HepG2 (cell line): Measurements from ENCODE around the gene CHPF. TPM values are rescaled to one million over a fixed set of nuclear protein-coding genes. Genes with fewer than 3 reads are reported as not detected.

ENCODE experiments used
- ATAC-seq: fragments of 200-7000 bp; cut with Tn5 transposase; 3 replicates; pipeline ENCODE4 v1.9.1; 2020; ENCODE audit warnings: mild to moderate bottlenecking, moderate library complexity
- BruUV-seq: library from RNA; stranded (reverse); fragments of 400-500 nt; replicated peaks from 2 replicates; lab custom pipeline; 2021; lab: Mats Ljungman, UMichigan
- CTCF ChIA-PET: fragments of 300-600 bp; formaldehyde crosslinking; extraction: SDS; loops from one replicate; lab custom pipeline; 2021; ENCODE audit warnings: low total read pairs, inconsistent platforms, low intra/inter-chr PET ratio; lab: Yijun Ruan, JAX
- POLR2A ChIA-PET: fragments of 350-600 bp; sonication (Branson Sonifier 250); formaldehyde crosslinking; loops from one replicate; lab custom pipeline; 2020; ENCODE audit warnings: antibody characterized with exemption, inconsistent platforms; lab: Yijun Ruan, JAX
- DNase-seq: peaks from one replicate; pipeline ENCODE4 v3.0.0-alpha.2; 2015; ENCODE audit warnings: low spot score
- FAIRE-seq: peaks from 3 replicates; lab custom pipeline; 2011; peaks lifted over from hg19 to GRCh38; lab: Jason Lieb, UNC
- H2AFZ ChIP-seq: one replicate; pipeline ENCODE4 v1.6.1; 2011; ENCODE audit warnings: low read length, inconsistent platforms
- H3K27ac ChIP-seq: fragments of 300-600 bp; 3 replicates; pipeline ENCODE4 v1.8.0; 2011; ENCODE audit warnings: mixed run types, mild to moderate bottlenecking, mixed read lengths, low read length, inconsistent platforms; ENCODE audit not compliant: insufficient read depth; ENCODE audit errors: extremely low read length
- H3K27me3 ChIP-seq, 2 experiments: fragments of 200-600 bp in 1 of 2; 2 replicates in 1 of 2; 3 replicates in 1 of 2; pipeline versions ENCODE4 v1.6.0 to v1.8.0; 2011; ENCODE audit warnings: low read length in 2 of 2, mild to moderate bottlenecking in 2 of 2, moderate library complexity in 2 of 2, inconsistent platforms in 1 of 2; ENCODE audit not compliant: insufficient read depth in 2 of 2, control insufficient read depth in 1 of 2
- H3K36me3 ChIP-seq, 2 experiments: fragments of 200-600 bp in 1 of 2; replicated peaks in 1 of 2; 2 replicates in 1 of 2; 3 replicates in 1 of 2; pipeline versions ENCODE4 v1.5.1 to v1.8.0; 2011; ENCODE audit warnings: low read length in 2 of 2, inconsistent platforms in 1 of 2; ENCODE audit not compliant: insufficient read depth in 2 of 2, control insufficient read depth in 1 of 2
- H3K4me1 ChIP-seq: 2 replicates; pipeline ENCODE4 v1.5.1; 2012; ENCODE audit warnings: low read length, inconsistent platforms; ENCODE audit not compliant: insufficient read depth
- H3K4me2 ChIP-seq: 2 replicates; pipeline ENCODE4 v1.6.0; 2011; ENCODE audit warnings: low read depth, low read length, inconsistent platforms
- H3K4me3 ChIP-seq, 3 experiments: fragments of 200-600 bp in 1 of 3; sonication (generic), shearing (Covaris generic) in 1 of 3; replicated peaks in 1 of 3; 2 replicates each; pipeline ENCODE4 v1.5.1; 2011 to 2016; ENCODE audit warnings: low read length in 3 of 3, inconsistent platforms in 2 of 3, low read depth in 2 of 3, mild to moderate bottlenecking in 2 of 3, control low read depth in 1 of 3, mixed read lengths in 1 of 3; ENCODE audit not compliant: insufficient read depth in 1 of 3
- H3K79me2 ChIP-seq: one replicate; pipeline ENCODE4 v1.6.1; 2011; ENCODE audit warnings: low read length, inconsistent platforms; ENCODE audit not compliant: insufficient read depth
- H3K9ac ChIP-seq: 2 replicates; pipeline ENCODE4 v1.6.0; 2011; ENCODE audit warnings: mild to moderate bottlenecking, low read depth, low read length, inconsistent platforms; ENCODE audit not compliant: insufficient read depth
- H3K9me3 ChIP-seq: 2 replicates; pipeline ENCODE4 v1.5.1; 2012; ENCODE audit warnings: mild to moderate bottlenecking, low read length
- H4K20me1 ChIP-seq: 2 replicates; pipeline ENCODE4 v1.6.0; 2011; ENCODE audit warnings: inconsistent platforms, mild to moderate bottlenecking, low read length, moderate library complexity; ENCODE audit not compliant: insufficient read depth
- AGO2 ChIP-seq: fragments of 200-400 bp; formaldehyde crosslinking; optimal IDR thresholded peaks from 2 replicates; pipeline ENCODE3; 2017; ENCODE audit warnings: mild to moderate bottlenecking, low read depth, low read length, moderate library complexity
- DDIT3 ChIP-seq: sonication (generic); formaldehyde crosslinking; IDR thresholded peaks from 2 replicates; pipeline ENCODE4 v1.4.0; 2020; ENCODE audit warnings: mild to moderate bottlenecking, missing genetic modification reagents
- NR2F1 ChIP-seq, 2 experiments: fragments of 450-650 bp in 1 of 2; formaldehyde crosslinking in 1 of 2; IDR thresholded peaks; 2 replicates each; pipeline versions ENCODE4 v1.5.0 to v1.6.1; 2016 to 2020; ENCODE audit warnings: mild to moderate bottlenecking in 1 of 2, missing compliant biosample characterization in 1 of 2, missing genetic modification reagents in 1 of 2, moderate library complexity in 1 of 2
- POLR2A ChIP-seq, 2 experiments: IDR thresholded peaks; 2 replicates each; pipeline ENCODE4 v1.6.1; 2011; ENCODE audit warnings: low read depth in 2 of 2, low read length in 2 of 2, mild to moderate bottlenecking in 1 of 2, moderate library complexity in 1 of 2; ENCODE audit not compliant: insufficient read depth in 1 of 2
- RXRA ChIP-seq: sonication (generic); formaldehyde crosslinking; IDR thresholded peaks from 2 replicates; pipeline ENCODE4 v1.5.1; 2020; ENCODE audit warnings: missing genetic modification reagents
- TOPORS ChIP-seq: sonication (generic); formaldehyde crosslinking; IDR thresholded peaks from 2 replicates; pipeline ENCODE4 v1.8.0; 2023; ENCODE audit warnings: mild to moderate bottlenecking, missing genetic modification reagents
- ZFX ChIP-seq: sonication (generic); formaldehyde crosslinking; IDR thresholded peaks from 2 replicates; pipeline ENCODE4 v1.4.0; 2020; ENCODE audit warnings: mild to moderate bottlenecking, low read depth, missing genetic modification reagents, moderate library complexity
- ZNF143 ChIP-seq: sonication (generic); formaldehyde crosslinking; IDR thresholded peaks from 2 replicates; pipeline ENCODE4 v1.4.0; 2020; ENCODE audit warnings: missing genetic modification reagents
- WGBS: methylation state at CpG from one replicate; pipeline ENCODE4 v1.1.6; 2017; ENCODE audit warnings: low lambda C conversion rate; 5-methylcytosine and 5-hydroxymethylcytosine counted together
- in situ Hi-C: cut with HindIII; loops from 2 replicates; pipeline ENCODE4 v1.10.0; 2017; ENCODE audit warnings: low pct_unique_long_range_greater_than_20kb; ENCODE audit not compliant: extremely low pct_ligation_motif_present
- intact Hi-C: fragments of 100-400 bp; cut with micrococcal nuclease; formaldehyde crosslinking; loops from one replicate; pipeline ENCODE4 v1.10.0; 2022; ENCODE audit not compliant: unreplicated experiment
- polyA plus RNA-seq, 8 experiments: library from polyadenylated mRNA; depleted of rRNA in 3 of 8; stranded (reverse) in 7 of 8; unstranded in 1 of 8; fragments of >200 nt; fragmentation: Illumina TruSeq in 4 of 8; extraction: Trizol in 4 of 8; gene quantifications; 2 replicates each; pipeline versions ENCODE4 v1.2.1 to v1.2.3, GENCODE V29; 2011 to 2016; ENCODE audit warnings: low read depth in 4 of 8, missing spikeins in 1 of 8, mixed read lengths in 1 of 8; ENCODE audit not compliant: insufficient read depth in 1 of 8
- total RNA-seq, 5 experiments: library from RNA; depleted of rRNA; stranded (reverse); fragments of >200 nt; fragmentation: Illumina TruSeq; extraction: Trizol; gene quantifications; 2 replicates each; pipeline ENCODE4 v1.2.3, GENCODE V29; 2016; ENCODE audit warnings: low read depth in 1 of 5
- TF ChIP-seq, protein P1 (sequence below): sonication (generic); formaldehyde crosslinking; IDR thresholded peaks from 2 replicates; pipeline ENCODE4 v1.5.0; 2020; ENCODE audit warnings: missing genetic modification reagents

The CHPF gene
- total and polyA plus RNA-seq, 2 of the 13 experiments (the other 11 are each of a cell fraction or from before 2014, with no cell fraction given), result 79.6 to 111 TPM

GRCh38 chr2:219559156-219559915 is 15.7 kb upstream of the CHPF start:
- ATAC-seq (no peak), DNase-seq (no peak), FAIRE-seq (no peak)
- no peaks in the 10 kb centered on the region for H4K20me1 ChIP-seq
- intact Hi-C loops (no loop called here), in situ Hi-C loops (no loop called here)
- ChIA-PET CTCF (interaction anchor here (2.7 to 3.7 kb wide), 2 partner anchors 18 to 83 kb away, joined by 19 to 28 read pairs; no protein-coding TSS in a partner anchor), POLR2A (interaction anchor here (0.9 to 4.2 kb wide), 4 partner anchors 12 to 38 kb away, joined by 4 to 45 read pairs (median 18); partner anchors contain the start of genes CHPF, INHA, OBSL1 and STK11IP)
- no TSS peak for BruUV-seq
- 90% methylated on average over 20 of the region's 20 CpGs for WGBS
- 0 out of 2 replicates have a peak, but pooled peaks have one; percentile 25 for TF ChIP-seq RXRA (CRISPR knock-in tag)
- TF ChIP-seq, protein P1, sequence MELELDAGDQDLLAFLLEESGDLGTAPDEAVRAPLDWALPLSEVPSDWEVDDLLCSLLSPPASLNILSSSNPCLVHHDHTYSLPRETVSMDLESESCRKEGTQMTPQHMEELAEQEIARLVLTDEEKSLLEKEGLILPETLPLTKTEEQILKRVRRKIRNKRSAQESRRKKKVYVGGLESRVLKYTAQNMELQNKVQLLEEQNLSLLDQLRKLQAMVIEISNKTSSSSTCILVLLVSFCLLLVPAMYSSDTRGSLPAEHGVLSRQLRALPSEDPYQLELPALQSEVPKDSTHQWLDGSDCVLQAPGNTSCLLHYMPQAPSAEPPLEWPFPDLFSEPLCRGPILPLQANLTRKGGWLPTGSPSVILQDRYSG, result no peak
- TF ChIP-seq AGO2, result peak; percentile 32
- TF ChIP-seq ZNF143 (CRISPR knock-in tag), result no peak
- no peak for TF ChIP-seq ZFX (CRISPR knock-in tag)
- no peak for TF ChIP-seq DDIT3 (CRISPR knock-in tag)
- TF ChIP-seq NR2F1 (CRISPR knock-in tag; IDR thresholded peaks at IDR 0.05), result 0 out of 4 replicates have a peak, but pooled peaks of 1 of the 2 experiments have one; percentile 30
- 0 out of 4 replicates have a peak, but pooled peaks of 1 of the 2 experiments have one; percentile 33 for TF ChIP-seq POLR2A (IDR thresholded peaks at IDR 0.05; ENCODE audit: insufficient read depth in 1 of 2, low read depth in 2 of 2, low read length in 2 of 2)
- TF ChIP-seq TOPORS (CRISPR knock-in tag), result no peak
- no peaks in the 10 kb centered on the region for H3K79me2 ChIP-seq
- H3K27ac ChIP-seq, result no peak overlapping the region
- no peak overlapping the region for H3K4me3 ChIP-seq
- H3K9ac ChIP-seq, result no peak overlapping the region
- no peaks in the 10 kb centered on the region for H3K9me3 ChIP-seq
- no peak overlapping the region for H2AFZ ChIP-seq
- peaks cover 31% of the 10 kb centered on the region for H3K4me1 ChIP-seq
- no peak overlapping the region for H3K4me2 ChIP-seq
- H3K36me3 ChIP-seq, result peaks cover 10 to 16% of the 10 kb centered on the region in 2 experiments; a peak in 4 of 5 replicates
- no peaks in the 10 kb centered on the region for H3K27me3 ChIP-seq
